ENCODE measurements around the gene PLAC1.

- no peak for TF ChIP-seq EZH2 (IDR thresholded peaks at IDR 0.05; ENCODE audit: low read depth, unreplicated experiment)
- TF ChIP-seq CTCF (conservative IDR thresholded peaks at IDR 0.05; ENCODE audit: low read depth in 2 of 2), result no peak
- no peak for TF ChIP-seq POLR2AphosphoS5 (IDR thresholded peaks at IDR 0.05; ENCODE audit: low read depth)
- no peak for TF ChIP-seq REST (IDR thresholded peaks at IDR 0.05; ENCODE audit: unreplicated experiment)
- TF ChIP-seq STAT1 (IDR thresholded peaks at IDR 0.05; ENCODE audit: unreplicated experiment), result no peak
- TF ChIP-seq JUNB (IDR thresholded peaks at IDR 0.05; ENCODE audit: unreplicated experiment), result no peak
- no peak for TF ChIP-seq ETS1 (IDR thresholded peaks at IDR 0.05)
- no peak for TF ChIP-seq CREB1 (CRISPR knock-in tag; IDR thresholded peaks at IDR 0.05; ENCODE audit: low read depth)
Observed at GRCh38 chrX:134573683-134574035, 84.6 kb downstream of the PLAC1 start.
